ENCODE measurements around the gene KANSL1. TPM values are rescaled to one million over a fixed set of nuclear protein-coding genes. Genes with fewer than 3 reads are reported as not detected.

KANSL1 gene
- total RNA-seq, 1 donor: 171 TPM

DNA sequence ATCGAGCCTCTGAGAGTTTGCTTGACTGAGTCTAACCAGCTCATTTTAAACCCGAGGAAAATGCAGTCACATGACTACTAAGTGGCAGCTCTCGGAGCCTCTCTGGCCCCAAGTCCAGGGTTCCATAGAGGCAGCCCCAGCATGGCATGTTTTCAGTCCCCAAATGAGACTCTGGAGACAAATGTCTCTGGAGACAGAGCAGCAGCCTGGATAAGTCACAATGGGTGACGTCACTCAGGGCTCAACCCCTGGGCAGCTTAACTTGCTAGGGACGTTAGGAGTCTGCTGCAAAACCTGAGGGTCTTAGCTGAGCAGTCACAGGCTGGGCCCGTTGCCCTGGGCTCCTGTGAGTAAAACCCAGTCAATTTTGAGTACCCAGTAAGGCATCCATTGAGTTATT is 201.1 kb downstream of the KANSL1 start:
- no peak overlapping the region for H3K4me3 ChIP-seq (ENCODE audit: low read depth, low read length)
- no peak for DNase-seq (ENCODE audit: low read depth)
- TF ChIP-seq, protein P1, sequence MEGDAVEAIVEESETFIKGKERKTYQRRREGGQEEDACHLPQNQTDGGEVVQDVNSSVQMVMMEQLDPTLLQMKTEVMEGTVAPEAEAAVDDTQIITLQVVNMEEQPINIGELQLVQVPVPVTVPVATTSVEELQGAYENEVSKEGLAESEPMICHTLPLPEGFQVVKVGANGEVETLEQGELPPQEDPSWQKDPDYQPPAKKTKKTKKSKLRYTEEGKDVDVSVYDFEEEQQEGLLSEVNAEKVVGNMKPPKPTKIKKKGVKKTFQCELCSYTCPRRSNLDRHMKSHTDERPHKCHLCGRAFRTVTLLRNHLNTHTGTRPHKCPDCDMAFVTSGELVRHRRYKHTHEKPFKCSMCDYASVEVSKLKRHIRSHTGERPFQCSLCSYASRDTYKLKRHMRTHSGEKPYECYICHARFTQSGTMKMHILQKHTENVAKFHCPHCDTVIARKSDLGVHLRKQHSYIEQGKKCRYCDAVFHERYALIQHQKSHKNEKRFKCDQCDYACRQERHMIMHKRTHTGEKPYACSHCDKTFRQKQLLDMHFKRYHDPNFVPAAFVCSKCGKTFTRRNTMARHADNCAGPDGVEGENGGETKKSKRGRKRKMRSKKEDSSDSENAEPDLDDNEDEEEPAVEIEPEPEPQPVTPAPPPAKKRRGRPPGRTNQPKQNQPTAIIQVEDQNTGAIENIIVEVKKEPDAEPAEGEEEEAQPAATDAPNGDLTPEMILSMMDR (IDR thresholded peaks at IDR 0.05; ENCODE audit: insufficient read depth, low read depth, low read length): no peak

DNA sequence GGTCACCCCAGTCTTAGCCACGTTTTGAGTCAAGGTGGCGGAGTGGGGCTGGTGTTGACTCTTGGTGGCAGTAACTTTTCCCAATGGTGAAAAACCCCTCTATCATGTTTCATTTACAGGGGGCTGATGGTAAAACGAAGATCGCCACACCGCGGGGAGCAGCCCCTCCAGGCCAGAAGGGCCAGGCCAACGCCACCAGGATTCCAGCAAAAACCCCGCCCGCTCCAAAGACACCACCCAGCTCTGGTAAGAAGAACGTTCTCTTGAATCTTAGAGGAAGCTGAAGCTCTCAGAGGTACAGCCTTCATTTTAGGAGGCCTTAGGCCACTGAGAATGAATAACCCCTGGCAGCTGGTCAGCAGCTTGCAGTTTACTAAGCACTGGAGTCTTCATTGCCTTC is 201.9 kb downstream of the KANSL1 start:
- DNase-seq (ENCODE audit: low read depth): no peak
- no peak overlapping the region for H3K4me3 ChIP-seq (ENCODE audit: low read depth, low read length)
- TF ChIP-seq, protein P1 (IDR thresholded peaks at IDR 0.05; ENCODE audit: insufficient read depth, low read depth, low read length): no peak

DNA sequence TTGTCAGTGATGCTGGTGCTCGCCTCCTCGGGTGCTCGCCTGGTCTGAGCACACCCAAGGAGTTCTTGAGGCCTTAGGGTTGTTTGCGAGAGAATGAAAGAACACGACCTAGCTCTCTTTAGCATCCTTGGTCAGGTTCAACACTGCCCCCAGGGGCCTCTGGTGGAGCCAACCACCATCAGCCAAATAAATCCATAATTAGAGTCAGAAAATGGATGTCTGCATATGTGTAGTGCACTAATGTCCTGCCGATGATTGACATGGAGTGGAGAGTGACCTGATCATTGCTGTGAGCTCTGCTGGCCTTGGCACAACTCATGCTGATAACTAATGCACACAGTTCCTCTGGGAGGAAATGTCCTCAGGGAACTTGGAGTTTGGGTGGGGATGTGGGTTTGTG is 202.3 kb downstream of the KANSL1 start:
- no peak overlapping the region for H3K4me3 ChIP-seq (ENCODE audit: low read depth, low read length)
- TF ChIP-seq, protein P1 (IDR thresholded peaks at IDR 0.05; ENCODE audit: insufficient read depth, low read depth, low read length): no peak
- DNase-seq (ENCODE audit: low read depth): no peak

DNA sequence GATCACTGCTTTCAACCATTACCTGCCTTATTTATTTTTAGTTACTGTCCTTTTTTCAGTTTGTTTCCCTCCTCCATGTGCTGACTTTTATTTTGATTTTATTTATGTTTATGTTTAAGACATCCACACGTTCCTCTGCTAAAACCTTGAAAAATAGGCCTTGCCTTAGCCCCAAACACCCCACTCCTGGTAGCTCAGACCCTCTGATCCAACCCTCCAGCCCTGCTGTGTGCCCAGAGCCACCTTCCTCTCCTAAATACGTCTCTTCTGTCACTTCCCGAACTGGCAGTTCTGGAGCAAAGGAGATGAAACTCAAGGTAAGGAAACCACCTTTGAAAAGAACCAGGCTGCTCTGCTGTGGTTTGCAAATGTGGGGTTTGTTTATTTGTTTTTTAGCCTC is 203.5 kb downstream of the KANSL1 start:
- DNase-seq (ENCODE audit: low read depth): no peak
- TF ChIP-seq, protein P1 (IDR thresholded peaks at IDR 0.05; ENCODE audit: insufficient read depth, low read depth, low read length): no peak

GRCh38 chr17:45987706-45988105 is 205.5 kb downstream of the KANSL1 start:
- no peak overlapping the region for H3K4me3 ChIP-seq (ENCODE audit: low read depth, low read length)
- no peak for DNase-seq (ENCODE audit: low read depth)
- TF ChIP-seq, protein P1 (IDR thresholded peaks at IDR 0.05; ENCODE audit: insufficient read depth, low read depth, low read length): no peak

More for the DNA sequence above, 203.5 kb downstream of the KANSL1 start:
- H3K4me3 ChIP-seq (ENCODE audit: low read depth, low read length): no peak overlapping the region

- H3K4me3 ChIP-seq (ENCODE audit: low read depth, low read length): no peak overlapping the region
- TF ChIP-seq, protein P1 (IDR thresholded peaks at IDR 0.05; ENCODE audit: insufficient read depth, low read depth, low read length): no peak
- no peak for DNase-seq (ENCODE audit: low read depth)
Measured at GRCh38 chr17:45986056-45986455, 207.2 kb downstream of the KANSL1 start.

DNA sequence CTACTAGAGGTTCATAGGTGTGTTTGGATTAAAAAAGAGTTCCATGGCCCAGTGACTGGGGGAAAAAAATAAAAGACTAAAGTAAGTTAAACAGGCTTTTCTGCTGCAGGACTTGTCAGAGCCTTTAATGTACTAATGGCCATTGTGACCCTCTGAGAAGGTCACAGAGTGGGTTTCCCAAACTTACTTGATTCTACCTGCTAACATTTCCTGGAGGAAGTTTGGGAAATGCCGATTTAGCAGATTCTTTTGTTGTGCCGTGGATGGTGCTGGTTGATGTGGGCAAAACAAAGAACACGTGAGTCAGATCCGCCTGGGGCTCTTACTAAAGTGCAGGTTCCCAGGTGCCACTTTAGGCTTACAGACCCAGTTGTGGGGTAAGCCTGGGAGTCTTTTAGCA is 207.8 kb downstream of the KANSL1 start:
- TF ChIP-seq, protein P1 (IDR thresholded peaks at IDR 0.05; ENCODE audit: insufficient read depth, low read depth, low read length): no peak
- H3K4me3 ChIP-seq (ENCODE audit: low read depth, low read length): no peak overlapping the region
- no peak for DNase-seq (ENCODE audit: low read depth)
